H4 (cell line): ENCODE results near the gene PRPS2. TPM values are rescaled to one million over a fixed set of nuclear protein-coding genes. Genes with fewer than 3 reads are reported as not detected.

ENCODE experiments used
- DNase-seq: peaks from one replicate; pipeline ENCODE4 v3.0.0-alpha.2; 2015; ENCODE audit warnings: low spot score
- total RNA-seq: library from RNA; depleted of rRNA; stranded (reverse); fragments of >200 nt; shearing (Covaris generic); gene quantifications from 2 replicates; pipeline ENCODE4 v1.2.3, GENCODE V29; 2014; rRNA removed

The PRPS2 gene
- total RNA-seq: 91.0 and 105 TPM in 2 replicates

DNA sequence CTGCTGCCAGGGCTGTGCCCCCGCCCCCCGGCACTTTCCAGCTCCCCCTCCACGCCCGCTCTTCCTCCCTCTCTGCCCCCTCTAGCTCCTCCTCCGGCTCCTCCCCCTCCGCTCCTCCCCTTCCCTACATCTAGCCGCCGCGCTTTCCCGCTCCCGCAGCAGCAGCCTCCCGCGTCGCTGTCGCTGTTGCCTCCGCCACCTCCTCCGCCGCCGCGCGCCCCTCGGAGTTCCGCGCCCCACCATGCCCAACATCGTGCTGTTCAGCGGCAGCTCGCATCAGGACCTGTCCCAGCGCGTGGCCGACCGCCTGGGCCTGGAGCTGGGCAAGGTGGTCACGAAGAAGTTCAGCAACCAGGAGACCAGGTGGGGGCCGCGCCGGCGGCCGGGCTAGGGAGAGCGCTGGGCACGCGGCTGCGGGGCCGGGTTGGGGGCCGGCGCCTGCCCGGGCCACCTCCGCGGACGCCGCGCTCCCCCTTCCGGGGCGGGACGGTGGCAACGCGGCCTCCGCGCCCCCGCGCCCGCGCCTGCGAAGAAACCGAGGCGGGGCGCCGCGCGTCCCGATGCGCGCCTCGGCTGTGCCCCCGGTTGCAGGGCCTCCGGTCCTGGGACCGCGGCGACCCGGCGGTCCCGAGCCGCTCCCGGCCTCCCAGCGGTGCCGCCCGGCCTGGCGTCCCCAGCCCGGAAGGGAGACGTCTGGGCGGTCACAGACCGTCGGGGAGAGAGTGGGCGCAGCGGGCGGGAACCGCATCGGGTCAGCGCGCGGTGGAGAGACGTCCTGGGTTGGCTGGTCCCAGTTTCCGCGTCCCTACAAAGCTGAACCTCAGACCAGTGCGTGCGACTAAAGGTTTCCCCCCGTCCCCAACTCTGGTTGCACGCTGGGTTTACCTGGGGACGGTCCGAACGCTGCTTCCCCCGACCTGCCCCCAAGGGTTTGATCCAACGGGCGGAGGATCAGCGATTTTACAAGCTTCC lies at the start of gene PRPS2:
TSS of gene PRPS2 (plus strand) at position 156 of the 972 bp plus-strand sequence. CDS start at position 242, 86 bp downstream.
- peak; percentile 53 for DNase-seq

DNA sequence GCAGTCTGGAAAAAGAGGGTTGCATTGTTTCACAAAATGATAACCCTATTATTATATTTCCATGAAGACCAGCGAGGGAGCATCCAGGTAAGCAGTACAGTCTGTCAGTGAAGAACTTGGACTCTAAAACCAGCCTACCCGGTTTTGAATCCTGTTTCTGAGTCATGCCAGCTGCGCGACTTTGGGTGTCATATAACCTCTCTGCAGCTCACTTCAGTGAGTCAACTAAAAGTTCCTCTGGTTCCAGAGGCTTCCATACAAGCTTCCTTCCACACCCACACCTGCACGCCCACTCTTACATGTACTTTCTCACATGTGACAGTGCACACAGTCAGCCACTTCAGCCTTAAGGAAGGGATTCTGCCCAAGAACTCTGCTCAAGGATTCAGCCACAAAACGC lies 49.8 kb upstream of the PRPS2 start:
- no peak for DNase-seq

DNA sequence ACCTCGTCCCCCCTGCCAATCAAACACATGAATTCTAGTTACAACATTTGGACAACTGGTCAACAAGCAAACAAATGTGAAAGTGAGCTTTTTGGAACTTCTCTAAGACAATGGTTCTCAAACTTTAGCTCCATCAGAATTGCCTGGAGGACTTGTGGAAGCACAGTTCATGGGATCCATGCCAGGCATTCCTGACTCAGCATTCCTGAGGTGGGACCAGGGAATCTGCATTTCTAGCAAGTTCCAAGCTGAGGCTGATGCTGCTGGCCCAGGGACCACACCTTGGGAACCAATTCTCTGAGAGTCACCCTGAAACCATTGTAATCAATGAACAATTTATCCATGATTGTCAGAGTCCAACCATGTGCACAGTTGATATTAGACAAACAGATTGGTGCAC lies 43.8 kb upstream of the PRPS2 start:
- DNase-seq: no peak

DNA sequence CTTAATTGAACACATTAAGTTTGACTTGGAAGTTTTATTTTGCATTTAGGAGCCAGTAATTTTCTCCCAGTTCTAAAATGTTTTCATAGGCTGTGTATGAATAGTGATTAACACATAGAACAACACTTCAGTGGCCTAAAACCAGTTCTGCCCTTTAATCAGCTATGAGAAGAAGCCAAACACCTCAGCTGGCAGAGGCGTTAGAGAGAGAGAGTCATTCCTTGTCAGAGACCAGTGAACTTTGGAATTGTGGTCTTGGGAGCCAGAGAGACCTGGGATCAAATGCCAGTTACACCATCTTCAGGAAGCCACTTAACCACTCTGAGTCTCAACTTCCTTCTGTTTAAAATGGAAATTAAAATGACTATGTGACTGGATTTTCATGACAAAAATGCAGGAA lies 39.3 kb upstream of the PRPS2 start:
- no peak for DNase-seq

DNA sequence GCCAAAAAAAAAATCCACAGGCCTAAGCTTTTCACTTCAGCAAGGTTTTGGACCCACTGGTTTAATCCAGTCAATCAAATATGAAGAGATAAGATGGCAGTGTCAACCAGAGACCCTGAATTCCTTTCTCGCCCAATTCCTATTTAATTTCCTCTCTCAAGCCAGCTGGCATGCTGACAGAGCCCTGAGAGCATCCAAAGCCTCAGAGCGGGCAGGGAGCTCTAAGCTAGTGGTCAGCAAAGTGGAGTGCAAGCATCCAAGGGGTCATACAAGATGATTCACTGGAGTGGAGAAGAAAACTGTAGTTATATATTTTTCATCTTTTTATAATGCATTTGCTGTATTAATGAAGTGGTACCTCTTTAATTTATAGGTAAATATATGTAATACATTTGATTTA lies 37.8 kb upstream of the PRPS2 start:
- no peak for DNase-seq

DNA sequence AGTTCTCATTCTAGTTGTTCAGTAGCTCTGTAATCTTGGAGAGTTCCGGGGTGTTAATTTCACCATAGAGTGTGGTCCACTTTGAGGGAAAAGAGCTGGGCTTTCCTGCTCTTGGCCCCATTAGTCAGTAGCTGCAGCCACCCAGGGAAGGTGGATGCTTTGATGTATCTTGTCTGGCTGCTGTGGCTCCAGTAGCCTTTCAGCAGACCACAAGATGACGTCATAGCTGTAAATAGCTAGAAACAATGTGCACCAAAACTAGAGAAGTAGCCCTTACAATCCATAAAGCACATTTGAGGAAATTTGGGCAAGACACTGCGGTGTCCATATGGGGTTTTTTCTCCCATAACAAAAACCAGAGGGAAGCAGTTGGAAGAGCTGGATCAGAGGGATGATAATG lies 32.9 kb upstream of the PRPS2 start:
- DNase-seq: no peak

DNA sequence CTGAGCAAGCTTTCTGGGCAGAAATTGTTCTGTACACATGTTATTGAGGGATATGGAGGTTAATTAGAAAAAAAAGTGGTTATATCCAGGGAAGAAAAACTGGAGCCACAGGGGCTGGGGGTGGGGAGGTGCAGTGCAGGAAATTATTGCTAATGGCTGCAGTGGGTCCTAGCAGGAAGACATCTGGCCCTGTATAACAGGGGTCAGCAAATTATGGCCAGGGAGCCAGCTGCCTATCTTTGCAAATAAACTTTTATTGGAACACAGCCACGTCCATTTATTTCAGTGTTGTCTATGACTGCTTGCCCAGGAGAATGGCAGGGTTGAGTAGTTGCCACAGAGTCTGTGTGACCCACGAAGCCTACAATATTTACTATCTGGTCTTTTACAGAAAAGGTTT lies 23.4 kb upstream of the PRPS2 start:
- no peak for DNase-seq

DNA sequence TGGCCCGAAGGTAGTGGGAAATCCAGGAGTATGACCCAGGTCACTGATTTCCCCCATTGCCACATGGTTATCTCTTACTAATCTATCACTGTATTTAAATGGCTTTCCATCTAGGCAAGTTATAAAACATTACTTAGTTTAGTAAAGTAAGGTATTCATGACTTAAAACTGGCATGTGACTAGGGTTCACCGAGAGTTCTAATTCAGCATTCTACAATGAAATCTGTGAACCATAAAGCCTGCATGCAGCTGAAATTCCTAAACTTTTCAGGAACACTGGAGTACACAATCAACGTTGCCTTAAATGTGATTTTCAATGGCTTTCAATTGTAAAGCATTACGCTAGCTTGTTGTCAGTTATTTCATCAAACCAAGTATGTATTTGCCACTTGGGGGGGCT lies 22.7 kb upstream of the PRPS2 start:
- DNase-seq: no peak

DNA sequence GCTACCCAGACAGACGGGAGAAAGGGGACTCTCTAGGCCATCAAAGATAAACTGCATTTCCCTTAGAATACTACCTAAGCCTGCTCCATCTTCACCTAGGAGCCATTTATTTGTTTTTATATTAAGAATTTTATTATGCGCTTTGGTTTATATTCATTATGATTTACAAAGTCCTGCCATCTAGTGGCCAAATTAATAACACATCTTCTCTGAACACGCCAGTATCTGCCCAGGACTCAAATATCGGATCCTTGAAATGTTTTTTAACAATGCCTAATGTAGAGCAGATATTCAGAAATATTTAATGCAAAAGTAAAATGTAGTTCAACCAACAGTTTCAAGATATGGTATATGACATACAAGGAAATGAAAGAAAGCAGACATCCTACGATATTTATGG lies 20.8 kb upstream of the PRPS2 start:
- no peak for DNase-seq

DNA sequence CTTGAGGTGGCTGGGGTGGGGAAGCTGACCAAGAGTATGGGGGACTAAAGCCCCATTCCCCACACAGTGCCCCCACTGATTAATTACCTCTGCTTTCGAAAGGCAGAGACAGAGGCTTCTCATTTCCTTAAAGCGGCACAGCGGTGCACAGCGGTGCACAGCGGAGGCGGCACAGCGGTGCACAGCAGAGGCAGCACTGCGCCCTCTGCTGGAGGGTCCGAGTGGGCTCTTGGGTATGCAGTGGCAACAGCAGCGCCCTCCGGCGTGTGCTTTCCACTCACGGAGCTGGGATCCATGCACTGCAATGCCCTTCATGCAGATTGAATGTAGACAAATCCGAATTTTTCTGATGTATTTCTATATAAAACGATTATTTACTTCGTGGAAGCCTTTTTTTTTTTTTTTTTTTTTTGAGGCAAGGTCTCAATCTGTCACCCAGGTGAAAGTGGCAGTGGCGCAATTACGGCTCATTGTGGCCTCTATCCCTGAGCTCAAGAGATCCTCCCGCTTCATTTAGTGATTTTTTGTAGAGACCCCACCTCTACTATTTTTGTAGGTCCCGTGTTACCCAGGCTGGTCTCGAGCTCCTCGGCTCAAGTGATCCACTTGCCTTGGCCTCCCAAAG lies 19.7 kb upstream of the PRPS2 start:
- DNase-seq: peak; percentile 9

DNA sequence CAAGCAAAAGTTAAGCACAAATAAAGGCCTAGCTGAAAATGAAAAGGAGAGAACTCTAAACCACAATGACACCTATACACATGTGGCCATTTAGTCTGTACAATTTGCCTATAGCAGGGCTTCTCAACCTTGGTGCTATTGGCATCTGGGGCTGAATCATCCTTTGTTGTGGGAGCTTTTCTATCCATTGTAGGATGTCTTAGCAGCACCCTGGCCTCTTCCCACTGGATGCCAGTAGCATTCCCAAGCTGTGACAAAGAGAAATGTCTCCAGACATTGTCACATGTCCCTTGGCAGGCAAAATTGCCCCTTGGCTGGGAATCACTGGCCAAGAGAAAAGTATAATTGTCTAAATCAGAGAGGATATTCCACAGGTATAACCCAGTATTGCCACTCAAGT lies 13.5 kb upstream of the PRPS2 start:
- DNase-seq: no peak

DNA sequence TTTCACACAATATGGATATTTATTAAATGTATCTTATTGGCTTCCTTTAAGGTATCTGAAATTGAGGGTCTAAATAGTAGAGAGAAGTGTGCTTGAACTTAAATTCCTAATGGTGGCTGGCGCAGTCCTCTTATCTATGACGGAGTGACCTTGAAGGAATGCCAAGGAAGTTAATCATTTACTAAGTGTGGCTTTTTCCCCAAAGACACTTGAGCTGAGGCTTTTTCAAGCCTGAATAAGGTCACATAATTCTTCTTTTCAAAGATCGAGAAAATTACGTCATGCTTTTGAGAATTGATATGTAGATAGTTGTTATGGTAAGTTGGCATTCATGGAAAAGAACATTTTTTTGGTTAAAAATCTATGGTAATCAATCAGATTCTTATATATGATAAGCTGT lies 11.7 kb upstream of the PRPS2 start:
- no peak for DNase-seq

DNA sequence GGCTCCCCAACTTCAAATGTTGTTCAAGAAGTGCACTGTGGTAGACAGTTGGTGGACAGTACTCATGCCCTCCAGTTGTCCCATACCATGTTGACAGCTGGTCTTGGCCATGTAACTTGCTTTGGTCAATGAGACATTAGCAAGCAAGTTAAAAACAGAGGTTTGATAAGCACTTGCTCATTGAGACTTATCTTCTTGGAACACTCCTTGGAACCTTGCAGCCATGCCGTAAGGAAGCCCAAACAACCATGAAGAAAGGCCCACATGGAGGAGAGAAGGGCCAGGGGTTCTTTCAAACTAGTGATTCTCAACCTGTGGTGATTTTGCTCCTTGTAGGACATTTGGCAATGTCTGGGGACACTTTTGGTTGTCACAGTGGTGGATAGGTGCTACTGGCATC lies 2.6 kb upstream of the PRPS2 start:
- no peak for DNase-seq

DNA sequence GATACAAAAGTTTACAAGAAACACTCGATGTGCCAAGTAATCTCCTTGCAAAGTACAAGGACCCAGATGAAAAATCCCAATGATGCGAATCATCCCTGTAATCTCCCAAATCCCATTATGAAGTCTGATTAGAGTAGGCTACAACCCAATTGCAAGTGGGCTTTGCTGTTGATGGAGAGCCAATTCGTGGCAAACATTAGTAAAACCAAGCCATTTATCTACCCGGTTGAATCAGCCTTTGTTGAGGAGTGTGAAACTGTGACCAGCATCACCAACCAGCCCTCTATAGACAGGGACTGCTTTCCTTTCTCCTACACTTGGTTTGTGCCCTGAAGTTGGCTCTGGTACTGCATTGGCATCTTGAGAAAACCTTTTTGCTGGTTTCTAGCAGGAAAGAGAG lies 1.2 kb upstream of the PRPS2 start:
- DNase-seq: no peak

DNA sequence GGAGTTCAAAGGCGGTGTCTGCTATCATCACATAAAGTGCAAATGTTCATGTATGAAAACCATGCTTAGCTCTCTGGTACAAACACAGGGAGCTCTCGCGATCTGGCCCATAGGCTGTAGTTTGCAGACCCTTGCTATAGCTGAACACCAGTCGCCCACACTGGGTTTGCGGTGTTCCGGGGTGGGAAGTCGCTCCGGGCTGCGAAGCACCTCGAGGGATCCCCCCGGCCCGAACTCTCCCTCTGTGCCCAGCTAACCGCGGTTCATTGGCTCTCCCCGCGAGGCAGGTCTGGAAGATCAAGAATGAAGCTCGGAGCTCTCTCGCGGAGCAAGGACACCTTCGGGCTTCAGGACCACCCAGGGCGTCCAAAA lies 341 bp upstream of the PRPS2 start:
- DNase-seq: no peak

DNA sequence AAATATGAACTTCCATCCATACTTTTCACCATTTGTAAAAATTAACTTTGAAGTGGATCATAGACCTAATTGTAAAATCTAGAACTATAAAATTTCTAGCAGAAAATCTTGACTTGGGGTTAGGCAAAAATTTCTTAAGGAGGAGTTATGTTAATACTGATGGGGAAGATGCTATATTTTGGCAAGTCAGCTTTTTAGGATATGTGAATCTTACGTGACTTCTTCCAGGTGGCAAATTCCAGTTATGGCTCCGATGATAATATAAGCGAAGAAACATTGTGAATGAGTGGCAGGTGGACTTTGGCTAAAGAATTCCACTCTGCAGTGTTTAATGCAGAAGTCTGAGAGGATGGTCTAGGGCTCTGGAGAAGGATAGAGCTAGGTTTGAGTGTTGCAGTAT lies 1.5 kb downstream of the PRPS2 start:
- no peak for DNase-seq

DNA sequence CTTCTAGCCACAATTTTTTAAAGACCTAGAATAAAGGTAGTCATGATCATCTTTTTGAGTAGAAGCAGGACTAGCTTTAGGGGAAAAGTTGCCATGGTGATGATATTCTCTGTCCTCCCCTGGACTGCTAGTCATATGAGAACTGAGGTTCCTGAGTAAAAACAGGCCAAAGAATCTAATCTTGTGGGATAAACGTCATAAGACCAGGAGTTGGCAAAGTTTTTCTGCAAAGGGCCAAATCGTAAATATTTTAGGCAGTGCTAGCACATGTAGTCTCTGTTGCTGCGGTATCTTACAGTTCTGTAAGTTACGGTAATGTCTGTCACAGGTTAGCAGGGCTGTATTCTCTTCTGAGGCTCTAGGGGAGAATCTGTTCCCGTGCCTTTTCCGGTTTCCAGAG lies 3.4 kb downstream of the PRPS2 start:
- DNase-seq: no peak

DNA sequence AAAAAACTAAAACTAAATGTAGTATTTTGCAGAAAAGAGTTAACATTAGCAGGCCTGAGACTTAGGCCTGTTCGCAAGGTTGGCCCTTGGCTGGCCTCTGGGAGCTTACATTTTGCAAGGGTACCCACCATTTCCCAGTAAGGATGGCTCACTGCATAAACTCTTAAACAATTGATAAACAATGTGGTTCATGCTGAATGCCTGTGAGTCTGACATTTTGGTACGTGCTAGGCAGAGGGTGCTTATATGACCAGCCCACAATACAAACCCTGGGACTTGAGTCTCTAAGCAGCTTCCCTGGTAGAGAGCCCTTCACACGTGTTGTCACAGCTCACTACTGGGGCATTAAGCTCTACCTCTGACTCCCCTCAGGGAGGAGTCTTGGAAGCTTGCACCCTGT lies 7.4 kb downstream of the PRPS2 start:
- DNase-seq: peak; percentile 65

DNA sequence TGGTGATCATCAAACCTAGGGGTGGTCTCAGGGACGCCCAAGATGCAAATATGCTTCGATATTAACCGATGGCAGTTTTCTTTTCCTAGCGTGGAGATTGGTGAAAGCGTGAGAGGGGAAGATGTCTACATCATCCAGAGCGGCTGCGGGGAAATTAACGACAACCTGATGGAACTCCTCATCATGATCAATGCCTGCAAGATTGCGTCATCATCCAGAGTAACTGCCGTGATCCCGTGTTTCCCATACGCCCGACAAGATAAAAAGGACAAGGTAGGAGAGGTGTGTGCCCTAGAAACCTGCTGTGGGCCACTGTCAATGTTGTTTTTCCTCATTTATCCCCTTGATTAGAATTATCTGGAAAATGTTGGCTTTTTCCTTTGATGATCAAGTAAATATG lies 7.9 kb downstream of the PRPS2 start:
- DNase-seq: no peak

DNA sequence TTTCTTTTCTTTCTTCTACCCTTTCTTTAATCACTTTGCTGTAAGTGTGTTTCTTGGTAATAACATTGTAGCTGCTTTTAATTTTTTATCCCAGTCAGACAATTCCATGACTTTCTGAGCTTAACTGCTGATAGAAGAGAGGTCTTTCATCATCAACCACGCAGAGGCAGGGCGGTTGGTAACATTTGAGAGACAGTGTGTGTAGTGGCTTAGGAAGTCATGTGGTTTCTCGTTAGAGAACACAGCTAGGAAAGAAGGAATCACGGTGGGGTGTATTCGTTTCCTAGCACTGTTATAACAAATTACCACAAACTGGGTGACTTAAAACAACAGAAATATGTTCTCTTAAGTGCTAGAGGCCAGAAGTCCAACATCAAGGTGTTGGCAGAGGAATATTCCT lies 11.5 kb downstream of the PRPS2 start:
- no peak for DNase-seq

DNA sequence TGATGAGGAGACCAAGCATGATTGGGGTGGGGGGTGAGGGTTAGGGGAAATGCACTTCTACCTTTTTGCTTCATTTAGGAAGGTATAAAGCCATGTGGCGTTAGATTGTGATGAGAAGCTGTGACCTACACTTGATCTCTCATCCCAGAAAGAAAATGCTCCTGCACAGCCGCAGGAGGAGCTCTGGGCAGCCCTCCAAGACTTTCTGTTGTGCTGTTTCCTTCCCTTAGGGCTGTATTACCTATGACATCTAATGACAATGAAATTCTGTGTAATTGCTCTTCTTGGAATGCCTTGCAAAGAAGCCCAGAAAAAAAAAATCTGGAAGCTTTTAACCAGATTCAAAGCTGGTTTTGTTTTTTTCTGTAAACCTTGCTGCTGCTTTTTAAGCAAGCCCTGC lies 13.4 kb downstream of the PRPS2 start:
- DNase-seq: no peak

DNA sequence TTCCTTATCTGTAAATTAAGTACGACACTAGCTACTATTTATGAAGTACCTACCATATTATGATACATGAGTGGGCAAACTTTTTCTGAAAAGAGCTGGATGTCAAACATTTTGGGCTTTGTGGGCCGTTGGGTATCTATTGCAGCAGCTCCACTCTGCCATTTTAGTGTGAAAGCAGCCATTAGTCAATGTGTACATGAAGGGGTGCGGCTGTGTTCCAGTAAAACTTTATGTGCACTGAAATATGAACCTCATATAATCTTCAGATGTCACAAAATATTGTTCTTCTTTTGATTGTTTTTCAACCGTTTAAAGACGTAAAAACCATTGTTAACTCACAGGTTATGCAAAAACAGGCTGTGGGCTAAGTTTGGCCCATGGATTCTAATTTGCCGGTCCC lies 14.1 kb downstream of the PRPS2 start:
- DNase-seq: no peak

DNA sequence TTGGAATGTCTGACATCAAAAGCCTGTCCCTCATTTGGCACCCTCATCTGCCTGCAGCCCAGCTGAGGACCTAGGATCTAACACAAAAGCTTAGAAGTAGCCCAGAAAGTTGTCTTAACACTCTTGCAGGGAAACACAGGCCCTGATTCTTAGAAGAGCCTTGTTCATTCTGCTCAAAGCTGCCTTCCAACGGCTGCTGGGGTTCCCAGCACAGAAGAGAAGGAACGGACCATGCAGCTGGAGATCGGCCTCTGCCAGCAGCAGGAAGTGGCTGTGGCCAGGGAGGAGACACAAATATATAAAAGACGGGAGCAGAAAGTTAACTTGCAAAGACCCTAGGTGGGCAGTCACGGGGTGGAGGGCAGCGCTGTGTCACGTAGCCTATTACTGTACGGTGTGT lies 20.4 kb downstream of the PRPS2 start:
- DNase-seq: no peak
